H9 (cell line): ENCODE results near the gene POLQ. TPM values are rescaled to one million over a fixed set of nuclear protein-coding genes. Genes with fewer than 3 reads are reported as not detected.

Experiments used
- DNase-seq: peaks from one replicate; pipeline ENCODE4 v3.0.0-alpha.2; 2017
- H2AFZ ChIP-seq: one replicate; pipeline ENCODE4 v1.6.1; 2013; ENCODE audit warnings: mild to moderate bottlenecking, low read length, control low read depth, moderate library complexity
- H2AK5ac ChIP-seq: 2 replicates; pipeline ENCODE4 v1.6.1; 2013; ENCODE audit warnings: low read length, control low read depth, mixed read lengths; ENCODE audit not compliant: insufficient read length
- H2BK120ac ChIP-seq: one replicate; pipeline ENCODE4 v1.6.1; 2013; ENCODE audit warnings: low read depth, mild to moderate bottlenecking, low read length, control low read depth, inconsistent platforms; ENCODE audit not compliant: poor library complexity, severe bottlenecking
- H2BK12ac ChIP-seq: 2 replicates; pipeline ENCODE4 v1.6.1; 2013; ENCODE audit warnings: low read length, control low read depth, mixed read lengths, low read depth; ENCODE audit not compliant: insufficient read length
- H2BK15ac ChIP-seq: 2 replicates; pipeline ENCODE4 v1.6.1; 2013; ENCODE audit warnings: low read depth, low read length, control low read depth
- H2BK20ac ChIP-seq: one replicate; pipeline ENCODE4 v1.6.1; 2013; ENCODE audit warnings: low read depth, mild to moderate bottlenecking, low read length, control low read depth, inconsistent platforms; ENCODE audit not compliant: poor library complexity, severe bottlenecking
- H2BK5ac ChIP-seq: 2 replicates; pipeline ENCODE4 v1.6.1; 2013; ENCODE audit warnings: low read length, control low read depth, mixed read lengths; ENCODE audit not compliant: insufficient read length
- H3K14ac ChIP-seq: 2 replicates; pipeline ENCODE4 v1.6.1; 2013; ENCODE audit warnings: low read length, control low read depth; ENCODE audit not compliant: insufficient read depth
- H3K18ac ChIP-seq: 2 replicates; pipeline ENCODE4 v1.6.1; 2013; ENCODE audit warnings: low read depth, mild to moderate bottlenecking, mixed read lengths, low read length, control low read depth; ENCODE audit not compliant: insufficient read length
- H3K23ac ChIP-seq: 2 replicates; pipeline ENCODE4 v1.6.1; 2013; ENCODE audit warnings: low read length, control low read depth, mixed read lengths, low read depth; ENCODE audit not compliant: insufficient read length
- H3K23me2 ChIP-seq: 2 replicates; pipeline ENCODE4 v1.6.1; 2013; ENCODE audit warnings: low read depth, mild to moderate bottlenecking, mixed read lengths, low read length, control low read depth; ENCODE audit not compliant: insufficient read length, poor library complexity, severe bottlenecking
- H3K27ac ChIP-seq: 2 replicates; pipeline ENCODE4 v1.5.1; 2013; ENCODE audit warnings: low read length, control low read depth, mixed read lengths, low read depth; ENCODE audit not compliant: insufficient read length
- H3K27me3 ChIP-seq: 2 replicates; pipeline ENCODE4 v1.6.1; 2013; ENCODE audit warnings: low read length, control low read depth, inconsistent platforms; ENCODE audit not compliant: insufficient read depth
- H3K4ac ChIP-seq: 2 replicates; pipeline ENCODE4 v1.6.1; 2013; ENCODE audit warnings: low read depth, mild to moderate bottlenecking, control low read depth, inconsistent platforms, low read length, moderate library complexity
- H3K4me1 ChIP-seq: 2 replicates; pipeline ENCODE4 v1.6.1; 2013; ENCODE audit warnings: low read length, control low read depth, inconsistent platforms; ENCODE audit not compliant: insufficient read depth
- H3K4me2 ChIP-seq: 2 replicates; pipeline ENCODE4 v1.6.1; 2013; ENCODE audit warnings: low read length, control low read depth, mixed read lengths; ENCODE audit not compliant: insufficient read length, insufficient read depth
- H3K56ac ChIP-seq: 2 replicates; pipeline ENCODE4 v1.6.1; 2013; ENCODE audit warnings: low read depth, mild to moderate bottlenecking, mixed read lengths, low read length, control low read depth; ENCODE audit not compliant: insufficient read length
- H3K79me1 ChIP-seq: 2 replicates; pipeline ENCODE4 v1.6.1; 2013; ENCODE audit warnings: low read depth, mild to moderate bottlenecking, moderate library complexity, low read length, control low read depth, inconsistent platforms; ENCODE audit not compliant: insufficient read depth, poor library complexity, severe bottlenecking
- H3K79me2 ChIP-seq: 2 replicates; pipeline ENCODE4 v1.6.1; 2013; ENCODE audit warnings: low read length, control low read depth, inconsistent platforms; ENCODE audit not compliant: insufficient read depth
- H3K9ac ChIP-seq: 2 replicates; pipeline ENCODE4 v1.6.1; 2013; ENCODE audit warnings: low read length, control low read depth, mixed read lengths; ENCODE audit not compliant: insufficient read length; ENCODE audit errors: extremely low read depth
- H3K9me3 ChIP-seq: one replicate; pipeline ENCODE4 v1.6.1; 2013; ENCODE audit warnings: low read depth, low read length, inconsistent platforms; ENCODE audit not compliant: control insufficient read depth
- H3T11ph ChIP-seq: one replicate; pipeline ENCODE4 v1.6.1; 2013; ENCODE audit warnings: mild to moderate bottlenecking, low read length, control low read depth, inconsistent platforms
- H4K20me1 ChIP-seq: one replicate; pipeline ENCODE4 v1.6.1; 2013; ENCODE audit not compliant: control insufficient read depth, insufficient read length, insufficient read depth
- H4K5ac ChIP-seq: 2 replicates; pipeline ENCODE4 v1.6.1; 2013; ENCODE audit warnings: low read depth, mild to moderate bottlenecking, mixed read lengths, low read length, control low read depth; ENCODE audit not compliant: insufficient read length
- H4K8ac ChIP-seq: replicated peaks from 2 replicates; pipeline ENCODE4 v1.6.1; 2013; ENCODE audit warnings: low read length, control low read depth, mixed read lengths, low read depth; ENCODE audit not compliant: insufficient read length
- H4K91ac ChIP-seq: 2 replicates; pipeline ENCODE4 v1.6.1; 2013; ENCODE audit warnings: low read depth, mild to moderate bottlenecking, moderate library complexity, mixed read lengths, low read length, control low read depth; ENCODE audit not compliant: insufficient read length
- H3K27ac Mint-ChIP-seq, 3 experiments: 2 replicates in 2 of 3; 3 replicates in 1 of 3; pipeline ENCODE4 v1.8.0; 2020 to 2021; ENCODE audit warnings: mixed read lengths in 3 of 3, mild to moderate bottlenecking in 1 of 3, moderate library complexity in 1 of 3
- H3K27me3 Mint-ChIP-seq: 2 replicates; pipeline ENCODE4 v1.8.0; 2021; ENCODE audit warnings: low read depth, mild to moderate bottlenecking, moderate library complexity, mixed read lengths
- H3K36me3 Mint-ChIP-seq, 3 experiments: 2 replicates in 2 of 3; 3 replicates in 1 of 3; pipeline ENCODE4 v1.8.0; 2020 to 2021; ENCODE audit warnings: low read depth in 3 of 3, mixed read lengths in 3 of 3; ENCODE audit not compliant: insufficient read depth in 1 of 3
- H3K4me1 Mint-ChIP-seq, 2 experiments: 2 replicates each; pipeline ENCODE4 v1.8.0; 2020; ENCODE audit warnings: mixed read lengths in 2 of 2
- H3K4me3 Mint-ChIP-seq, 2 experiments: 2 replicates in 1 of 2; 3 replicates in 1 of 2; pipeline ENCODE4 v1.8.0; 2020 to 2021; ENCODE audit warnings: mild to moderate bottlenecking in 2 of 2, mixed read lengths in 2 of 2, moderate library complexity in 1 of 2
- H3K9me3 Mint-ChIP-seq, 2 experiments: 2 replicates in 1 of 2; 3 replicates in 1 of 2; pipeline ENCODE4 v1.8.0; 2020; ENCODE audit warnings: mild to moderate bottlenecking in 2 of 2, mixed read lengths in 2 of 2, moderate library complexity in 1 of 2
- total RNA-seq: library from RNA; stranded (reverse); gene quantifications from 2 replicates; pipeline ENCODE4 v1.2.1, GENCODE V29; 2021
- TF ChIP-seq, protein P1 (sequence below): fragments of 200-600 bp; sonication (generic); conservative IDR thresholded peaks from 3 replicates; pipeline ENCODE4 v1.8.0; 2021; ENCODE audit warnings: antibody characterized with exemption, mild to moderate bottlenecking

The POLQ gene
- total RNA-seq, 1 experiment from 2014 or later: 15.4 TPM

DNA sequence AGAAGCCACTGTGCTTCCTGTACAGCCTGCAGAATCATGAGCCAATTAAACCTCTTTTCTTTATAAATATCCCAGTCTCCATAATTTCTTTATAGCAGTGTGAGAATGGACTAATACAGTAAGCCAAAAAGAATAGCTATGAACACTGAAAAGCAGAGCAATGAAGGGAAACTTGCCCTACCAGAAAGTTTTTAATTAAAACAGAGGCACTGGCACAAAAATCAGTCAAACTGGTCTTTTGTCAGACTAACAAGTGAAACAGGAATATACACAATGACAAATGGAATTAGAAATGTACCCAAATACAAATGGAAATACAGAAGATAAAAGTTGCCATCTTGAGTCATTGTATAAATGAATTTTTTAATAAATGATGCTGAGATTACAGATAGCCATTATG is 40.5 kb downstream of the POLQ start:
- no peak overlapping the region for H2BK120ac ChIP-seq
- H3K4me2 ChIP-seq: no peak overlapping the region
- no peaks in the 10 kb centered on the region for H3K27me3 ChIP-seq
- TF ChIP-seq, protein P1, sequence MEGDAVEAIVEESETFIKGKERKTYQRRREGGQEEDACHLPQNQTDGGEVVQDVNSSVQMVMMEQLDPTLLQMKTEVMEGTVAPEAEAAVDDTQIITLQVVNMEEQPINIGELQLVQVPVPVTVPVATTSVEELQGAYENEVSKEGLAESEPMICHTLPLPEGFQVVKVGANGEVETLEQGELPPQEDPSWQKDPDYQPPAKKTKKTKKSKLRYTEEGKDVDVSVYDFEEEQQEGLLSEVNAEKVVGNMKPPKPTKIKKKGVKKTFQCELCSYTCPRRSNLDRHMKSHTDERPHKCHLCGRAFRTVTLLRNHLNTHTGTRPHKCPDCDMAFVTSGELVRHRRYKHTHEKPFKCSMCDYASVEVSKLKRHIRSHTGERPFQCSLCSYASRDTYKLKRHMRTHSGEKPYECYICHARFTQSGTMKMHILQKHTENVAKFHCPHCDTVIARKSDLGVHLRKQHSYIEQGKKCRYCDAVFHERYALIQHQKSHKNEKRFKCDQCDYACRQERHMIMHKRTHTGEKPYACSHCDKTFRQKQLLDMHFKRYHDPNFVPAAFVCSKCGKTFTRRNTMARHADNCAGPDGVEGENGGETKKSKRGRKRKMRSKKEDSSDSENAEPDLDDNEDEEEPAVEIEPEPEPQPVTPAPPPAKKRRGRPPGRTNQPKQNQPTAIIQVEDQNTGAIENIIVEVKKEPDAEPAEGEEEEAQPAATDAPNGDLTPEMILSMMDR: no peak
- no peak overlapping the region for H3T11ph ChIP-seq
- no peak overlapping the region for H3K27ac ChIP-seq
- H3K4me1 ChIP-seq: no peaks in the 10 kb centered on the region
- no peak overlapping the region for H3K14ac ChIP-seq
- Mint-ChIP-seq H3K36me3 (peaks cover 12 to 57% (median 47%) of the 10 kb centered on the region in 3 experiments; a peak in 6 of 7 replicates), H3K4me3 (no peak overlapping the region), H3K27ac (peak overlapping the region in 2 of 3 experiments; percentile 58 to 78; a peak in 3 of 7 replicates), H3K4me1 (no peaks in the 10 kb centered on the region), H3K9me3 (no peaks in the 10 kb centered on the region), H3K27me3 (no peaks in the 10 kb centered on the region)
- H3K79me1 ChIP-seq: no peaks in the 10 kb centered on the region
- no peaks in the 10 kb centered on the region for H3K9me3 ChIP-seq
- no peak overlapping the region for H4K91ac ChIP-seq
- no peak overlapping the region for H3K23ac ChIP-seq
- H3K56ac ChIP-seq: no peak overlapping the region
- no peak overlapping the region for H2AK5ac ChIP-seq
- H4K8ac ChIP-seq: no peak overlapping the region
- no peak overlapping the region for H2BK20ac ChIP-seq
- H2BK12ac ChIP-seq: no peak overlapping the region
- H4K20me1 ChIP-seq: no peaks in the 10 kb centered on the region
- H2AFZ ChIP-seq: no peak overlapping the region
- no peaks in the 10 kb centered on the region for H3K23me2 ChIP-seq
- H3K79me2 ChIP-seq: no peaks in the 10 kb centered on the region
- H4K5ac ChIP-seq: no peak overlapping the region
- no peak overlapping the region for H2BK5ac ChIP-seq
- no peak for DNase-seq
- no peak overlapping the region for H3K18ac ChIP-seq
- H2BK15ac ChIP-seq: no peak overlapping the region
- no peak overlapping the region for H3K9ac ChIP-seq
- H3K4ac ChIP-seq: no peak overlapping the region
